Lung (tissue), 12 donors: ENCODE data around the gene FASTKD3. TPM values are rescaled to one million over a fixed set of nuclear protein-coding genes. Genes with fewer than 3 reads are reported as not detected.

Experiments used
- ATAC-seq: fragments of 200-7000 bp; cut with Tn5 transposase; one replicate; pipeline ENCODE4 v1.9.1; 2020; ENCODE audit warnings: moderate number of reproducible peaks; ENCODE audit not compliant: insufficient read depth, low FRiP score
- DNase-seq, 3 donors: peaks; one replicate each; pipeline ENCODE4 v3.0.0-alpha.2; 2013 to 2017
- H3K27ac ChIP-seq, 2 donors: one replicate each; pipeline ENCODE4 v1.5.1; 2013; ENCODE audit warnings: mild to moderate bottlenecking in 2 of 2, moderate library complexity in 2 of 2, control low read depth in 1 of 2, inconsistent platforms in 1 of 2, low read depth in 1 of 2, low read length in 1 of 2
- H3K27me3 ChIP-seq, 3 donors: one replicate each; pipeline ENCODE4 v1.5.1; 2013; ENCODE audit warnings: low read length in 2 of 3; ENCODE audit not compliant: control insufficient read depth in 3 of 3, insufficient read depth in 3 of 3
- H3K36me3 ChIP-seq, 4 donors: one replicate each; pipeline ENCODE4 v1.5.1; 2013; ENCODE audit warnings: low read length in 4 of 4, mild to moderate bottlenecking in 1 of 4, moderate library complexity in 1 of 4; ENCODE audit not compliant: control insufficient read depth in 4 of 4, insufficient read depth in 4 of 4
- H3K4me1 ChIP-seq, 5 donors: one replicate each; pipeline ENCODE4 v1.5.1; 2013; ENCODE audit warnings: low read length in 5 of 5, mild to moderate bottlenecking in 2 of 5, moderate library complexity in 1 of 5; ENCODE audit not compliant: control insufficient read depth in 5 of 5, insufficient read depth in 5 of 5
- H3K4me3 ChIP-seq: one replicate; pipeline ENCODE4 v1.5.1; 2013; ENCODE audit warnings: mild to moderate bottlenecking, control low read depth, moderate library complexity
- H3K9ac ChIP-seq, 2 donors: one replicate each; pipeline ENCODE4 v1.5.1; 2013; ENCODE audit warnings: low read length in 2 of 2, control low read depth in 1 of 2; ENCODE audit not compliant: insufficient read depth in 1 of 2
- H3K9me3 ChIP-seq, 4 donors: one replicate each; pipeline ENCODE4 v1.5.1; 2013; ENCODE audit warnings: low read length in 3 of 4, mild to moderate bottlenecking in 1 of 4, moderate library complexity in 1 of 4; ENCODE audit not compliant: control insufficient read depth in 4 of 4, insufficient read depth in 3 of 4
- CTCF ChIP-seq: IDR thresholded peaks from 2 replicates; pipeline ENCODE4 v1.5.1; 2012; ENCODE audit warnings: mild to moderate bottlenecking; ENCODE audit errors: control extremely low read depth, extremely low read depth
- WGBS, 2 donors: extraction: QIAGEN DNeasy Blood & Tissue Kit; methylation state at CpG; one replicate each; pipeline ENCODE4 v1.1.7; 2013; 5-methylcytosine and 5-hydroxymethylcytosine counted together
- polyA plus RNA-seq, 2 donors: library from polyadenylated mRNA; stranded (reverse); fragments of 200-250 nt; gene quantifications; one replicate each; pipeline ENCODE4 v1.2.1, GENCODE V29; 2013
- total RNA-seq, 2 donors: library from RNA; depleted of rRNA in 1 of 2; stranded (reverse); fragments of >200 nt in 1 of 2; gene quantifications; one replicate each; pipeline ENCODE4 v1.2.1, GENCODE V29; 2014 to 2021
- donor health status: control.
- donor health status: control.
- donor health status: Bipolar disorder and iron deficiency.
- donor health status: healthy.
- donor health status: DM: yes; HTN: yes; CAD: no.

Gene FASTKD3
- total and polyA plus RNA-seq, 4 donors, result 6.7 to 17.7 (median 13.5) TPM

- WGBS, 2 donors, result 56 to 66% methylated on average over 9 of the region's 9 CpGs
- Histone ChIP-seq H3K36me3 (peaks cover 9 to 16% (median 16%) of the 10 kb centered on the region in 4 donors), H3K9me3 (peaks cover 0 to 2% (median 0%) of the 10 kb centered on the region in 4 donors), H3K9ac (no peak overlapping the region), H3K27me3 (no peaks in the 10 kb centered on the region), H3K4me1 (no peaks in the 10 kb centered on the region), H3K27ac (no peak overlapping the region), H3K4me3 (no peak overlapping the region)
- no peak for TF ChIP-seq CTCF
- DNase-seq (no peak), ATAC-seq (no peak)
These were observed 10.8 kb downstream of the FASTKD3 start for GRCh38 chr5:7857926-7858632.

DNA sequence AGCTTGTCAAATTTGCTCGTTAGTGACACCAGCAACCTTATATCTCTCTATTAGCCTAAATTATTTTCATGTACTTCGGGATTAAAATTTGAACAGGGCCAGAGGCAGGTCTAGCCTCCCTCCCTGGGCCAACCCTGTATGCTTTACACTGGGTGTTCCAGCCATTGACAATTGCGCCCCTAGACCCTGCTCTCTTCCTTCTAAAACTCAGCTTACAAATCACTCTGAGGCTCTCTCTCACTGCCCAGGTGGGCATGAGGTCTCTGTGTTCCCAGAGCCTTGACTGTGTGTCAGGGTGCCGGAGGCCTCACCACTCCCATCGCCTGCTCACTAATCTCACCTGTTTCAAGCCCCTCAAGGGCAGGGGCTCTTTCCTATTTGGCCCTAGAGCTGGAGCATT is 11.5 kb downstream of the FASTKD3 start:
- Histone ChIP-seq H3K9ac (no peak overlapping the region), H3K9me3 (peaks cover 0 to 2% (median 0%) of the 10 kb centered on the region in 4 donors), H3K36me3 (peaks cover 9 to 16% (median 16%) of the 10 kb centered on the region in 4 donors), H3K4me1 (peaks cover 0 to 2% (median under 1%) of the 10 kb centered on the region in 5 donors), H3K27ac (no peak overlapping the region), H3K27me3 (no peaks in the 10 kb centered on the region), H3K4me3 (no peak overlapping the region)
- no peak for TF ChIP-seq CTCF
- ATAC-seq (no peak), DNase-seq (no peak)
- WGBS, 2 donors, result 87 to 88% methylated on average over 5 of the region's 5 CpGs

- H3K4me3 ChIP-seq, result no peak overlapping the region
- peaks cover 0 to under 1% (median 0%) of the 10 kb centered on the region in 4 donors for H3K9me3 ChIP-seq
- ATAC-seq (peak; percentile 62), DNase-seq (peak; percentile 41 to 59 (median 45))
- H3K27me3 ChIP-seq, result no peaks in the 10 kb centered on the region
- TF ChIP-seq CTCF, result peak; percentile 8
- peaks cover 0 to 5% (median 3%) of the 10 kb centered on the region in 5 donors for H3K4me1 ChIP-seq
- H3K27ac ChIP-seq, result no peak overlapping the region
- H3K9ac ChIP-seq, result no peak overlapping the region
- peaks cover 6 to 14% (median 12%) of the 10 kb centered on the region in 4 donors for H3K36me3 ChIP-seq
- WGBS, 2 donors, result 97 to 98% methylated on average over 2 of the region's 2 CpGs
These were observed 12.0 kb downstream of the FASTKD3 start for GRCh38 chr5:7856855-7857254.

DNA sequence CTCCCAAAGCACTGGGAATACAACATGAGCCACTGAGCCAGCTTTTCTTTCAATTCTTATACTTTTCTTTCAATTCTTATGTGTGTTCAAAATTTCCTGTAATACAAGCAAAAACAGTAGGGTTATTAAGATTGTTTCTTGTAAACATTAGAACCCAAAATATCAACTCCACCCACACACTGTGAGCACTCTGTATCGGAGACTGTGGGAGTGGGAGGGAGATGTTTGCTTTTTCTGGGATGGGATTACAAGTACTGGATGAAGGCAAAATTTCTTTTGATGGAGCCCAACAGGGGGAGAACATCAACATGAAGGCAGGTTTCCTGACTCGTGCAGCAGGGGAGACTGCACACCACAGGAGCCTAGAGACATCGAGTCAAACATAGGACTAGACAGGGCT is 13.2 kb downstream of the FASTKD3 start:
- H3K9ac ChIP-seq, result no peak overlapping the region
- H3K27me3 ChIP-seq, result no peaks in the 10 kb centered on the region
- DNase-seq (no peak), ATAC-seq (no peak)
- TF ChIP-seq CTCF, result no peak
- H3K36me3 ChIP-seq, result peaks cover 3 to 10% (median 8%) of the 10 kb centered on the region in 4 donors
- H3K27ac ChIP-seq, result no peak overlapping the region
- H3K4me3 ChIP-seq, result no peak overlapping the region
- 70 to 73% methylated on average over 3 of the region's 3 CpGs for WGBS, 2 donors
- no peaks in the 10 kb centered on the region for H3K9me3 ChIP-seq
- H3K4me1 ChIP-seq, result peaks cover 0 to 12% (median 6%) of the 10 kb centered on the region in 5 donors
